Fibroblast of pulmonary artery (primary cell): ENCODE results near the gene RIMS4.

Experiments used
- DNase-seq: peaks from one replicate; pipeline ENCODE4 v3.0.0-alpha.2; 2010; ENCODE audit warnings: low read depth
- H3K4me3 ChIP-seq: replicated peaks from 2 replicates; pipeline ENCODE4 v1.5.1; 2011; ENCODE audit warnings: low read depth, mild to moderate bottlenecking, control low read depth, low read length, moderate library complexity
- CTCF ChIP-seq: IDR thresholded peaks from 2 replicates; pipeline ENCODE4 v1.5.1; 2011; ENCODE audit warnings: mild to moderate bottlenecking, control low read depth, low read length, inconsistent platforms; ENCODE audit errors: missing control alignments

The RIMS4 gene

GRCh38 chr20:44721785-44722054 is 88.6 kb downstream of the RIMS4 start:
- no peak for DNase-seq
- no peak overlapping the region for H3K4me3 ChIP-seq
- no peak for TF ChIP-seq CTCF

GRCh38 chr20:44720997-44721784 is 89.2 kb downstream of the RIMS4 start:
- no peak overlapping the region for H3K4me3 ChIP-seq
- TF ChIP-seq CTCF: no peak
- DNase-seq: peak; percentile 93

- peak; percentile 69 for DNase-seq
- no peak overlapping the region for H3K4me3 ChIP-seq
Observed at GRCh38 chr20:44720621-44720996, 89.7 kb downstream of the RIMS4 start.

GRCh38 chr20:44719841-44720240 is 90.5 kb downstream of the RIMS4 start:
- no peak for TF ChIP-seq CTCF
- H3K4me3 ChIP-seq: no peak overlapping the region
- no peak for DNase-seq

More at GRCh38 chr20:44720621-44720996, 89.7 kb downstream of the RIMS4 start:
- TF ChIP-seq CTCF: no peak

GRCh38 chr20:44717986-44718385 is 92.4 kb downstream of the RIMS4 start:
- peak; percentile 41 for TF ChIP-seq CTCF
- H3K4me3 ChIP-seq: no peak overlapping the region
- DNase-seq: no peak

- TF ChIP-seq CTCF: no peak
- DNase-seq: no peak
- H3K4me3 ChIP-seq: no peak overlapping the region
Observed at GRCh38 chr20:44716309-44717106, 93.8 kb downstream of the RIMS4 start.
